Measurements from ENCODE around the gene MAB21L3.

The MAB21L3 gene

DNA sequence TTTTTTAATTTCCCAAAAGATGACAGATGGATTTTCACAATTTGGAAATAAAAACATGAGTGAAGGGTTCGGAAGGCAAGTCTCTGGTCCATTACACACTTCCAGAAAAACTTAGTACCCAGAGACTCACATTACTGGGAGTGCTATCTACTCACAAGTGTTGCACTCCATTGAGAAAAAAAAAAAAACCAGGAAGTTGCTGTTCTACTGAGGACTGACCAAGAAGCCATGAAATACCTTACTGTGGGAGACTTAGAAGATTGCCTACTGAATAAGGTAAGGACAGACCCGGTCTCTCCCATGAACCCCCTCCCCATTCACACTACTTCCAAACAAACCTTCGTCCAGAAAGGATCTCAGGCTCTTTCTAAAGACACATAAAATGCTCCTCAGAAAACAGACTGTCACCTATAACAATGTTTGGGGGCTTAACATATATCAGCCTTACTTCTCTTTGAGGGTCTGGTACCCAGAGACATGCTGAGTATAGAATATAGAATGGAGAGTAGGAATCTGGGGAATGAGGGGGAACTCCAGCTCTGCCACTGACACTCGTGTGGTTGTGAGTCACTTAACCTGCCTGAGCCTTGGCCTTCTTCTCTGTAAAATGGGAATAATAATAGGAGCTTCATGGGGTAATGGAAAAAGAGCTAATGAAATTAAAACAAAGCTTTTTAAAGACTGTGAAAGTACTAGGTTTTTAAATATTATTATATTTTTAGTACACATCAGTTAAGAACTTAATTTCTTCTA is 1.4 kb downstream of the MAB21L3 start:
- no peak for DNase-seq

DNA sequence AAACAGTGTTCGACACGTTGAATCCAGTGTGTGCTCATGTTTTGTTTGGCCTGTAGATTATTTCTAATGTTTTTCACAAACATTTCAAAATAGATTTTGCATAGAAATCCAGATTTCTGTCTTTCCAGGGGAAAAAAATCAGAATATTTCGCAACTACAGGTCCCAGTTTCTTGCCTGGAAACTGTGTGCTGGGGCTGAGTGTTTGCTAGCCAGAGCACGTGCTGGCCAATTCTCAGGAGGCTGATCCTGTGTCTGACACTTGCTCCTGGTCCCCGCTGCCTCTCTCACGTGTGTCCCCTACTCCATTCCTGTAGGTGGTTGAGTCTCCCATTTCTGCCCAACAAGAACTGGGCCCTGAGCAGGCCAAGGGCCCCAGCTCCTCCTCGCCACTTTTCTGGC is 2.4 kb downstream of the MAB21L3 start:
- no peak for DNase-seq

DNA sequence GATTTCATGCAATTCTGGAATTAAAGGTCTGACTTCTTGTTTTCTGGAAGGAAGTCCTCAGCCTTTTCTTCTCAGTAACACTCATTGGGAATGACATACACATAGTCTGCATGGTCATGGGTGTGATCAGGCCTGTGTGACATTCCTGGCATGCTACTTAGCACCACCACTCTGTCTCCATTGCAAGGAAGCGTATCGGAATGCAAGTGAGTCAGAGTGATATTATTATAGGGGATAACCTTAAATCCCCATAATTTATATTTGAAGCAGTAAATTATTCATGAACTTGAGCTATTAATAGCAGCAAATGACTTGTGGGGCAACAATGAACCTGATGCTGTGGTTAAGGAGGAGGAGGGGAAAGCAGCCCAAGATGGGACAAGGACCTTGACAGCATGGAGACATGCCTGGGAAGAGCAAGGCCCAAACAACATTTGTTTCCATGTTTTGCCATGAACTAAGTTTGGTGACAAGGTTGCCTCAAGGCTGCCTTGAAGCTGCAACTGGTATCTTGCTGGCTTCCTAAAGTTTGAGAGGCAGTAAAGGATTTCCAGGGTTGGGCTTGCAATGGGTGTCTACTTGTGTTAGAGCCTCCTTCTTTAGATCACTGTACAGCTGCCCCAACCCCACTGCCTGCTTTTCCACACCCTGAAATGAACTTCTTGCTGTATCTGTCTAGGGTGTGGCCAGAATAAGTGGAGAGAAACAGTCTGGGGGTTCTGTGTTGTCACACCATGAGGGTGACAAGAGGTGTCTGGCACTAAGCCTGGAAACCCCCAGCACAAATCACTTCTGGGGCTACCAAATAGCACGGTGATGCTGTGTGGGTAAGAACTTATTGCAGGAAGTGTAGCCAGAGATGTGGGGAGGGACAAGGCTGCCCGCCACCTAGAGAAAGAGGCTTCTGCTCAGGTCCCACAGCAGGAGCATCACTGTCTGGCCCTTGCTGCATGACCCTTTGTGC is 4.6 kb downstream of the MAB21L3 start:
- DNase-seq, result no peak

DNA sequence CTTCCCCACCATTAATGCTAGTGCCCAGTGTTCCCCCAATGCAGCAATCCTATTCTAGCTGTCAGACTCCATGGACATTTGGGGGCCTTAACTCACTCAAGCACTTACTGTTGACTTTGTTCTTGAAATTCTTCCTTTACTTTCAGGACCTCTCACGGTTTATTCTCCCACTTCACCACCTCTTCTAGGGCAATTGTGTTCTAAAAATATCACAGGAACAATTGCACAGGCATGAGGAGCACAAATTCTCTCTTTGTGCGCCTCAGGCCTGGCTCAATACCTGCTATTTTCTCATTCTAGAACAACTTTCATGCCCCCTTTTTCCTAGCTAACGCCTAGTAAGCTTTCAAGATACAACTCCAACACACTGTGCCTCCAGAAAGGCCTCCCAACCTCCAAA is 7.3 kb downstream of the MAB21L3 start:
- DNase-seq, result no peak

DNA sequence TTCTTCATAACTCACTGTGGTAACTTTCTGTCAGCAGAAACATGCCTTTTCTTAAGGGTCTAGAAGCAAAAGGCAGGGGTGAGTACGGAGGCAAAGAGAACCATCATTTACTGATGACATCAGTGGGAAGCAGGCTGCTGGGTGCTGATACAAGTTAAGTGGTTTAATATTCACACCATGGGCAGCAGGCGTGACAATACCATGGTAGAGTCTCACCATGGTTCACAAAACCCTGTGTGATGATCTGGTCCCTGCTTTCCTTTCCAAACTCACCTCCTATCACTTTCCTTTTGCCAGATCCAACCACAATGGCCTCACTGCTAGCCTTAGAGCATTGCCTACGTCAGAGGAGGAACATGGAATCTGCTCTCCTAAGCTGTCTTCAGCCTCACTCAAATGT is 8.7 kb downstream of the MAB21L3 start:
- no peak for DNase-seq

DNA sequence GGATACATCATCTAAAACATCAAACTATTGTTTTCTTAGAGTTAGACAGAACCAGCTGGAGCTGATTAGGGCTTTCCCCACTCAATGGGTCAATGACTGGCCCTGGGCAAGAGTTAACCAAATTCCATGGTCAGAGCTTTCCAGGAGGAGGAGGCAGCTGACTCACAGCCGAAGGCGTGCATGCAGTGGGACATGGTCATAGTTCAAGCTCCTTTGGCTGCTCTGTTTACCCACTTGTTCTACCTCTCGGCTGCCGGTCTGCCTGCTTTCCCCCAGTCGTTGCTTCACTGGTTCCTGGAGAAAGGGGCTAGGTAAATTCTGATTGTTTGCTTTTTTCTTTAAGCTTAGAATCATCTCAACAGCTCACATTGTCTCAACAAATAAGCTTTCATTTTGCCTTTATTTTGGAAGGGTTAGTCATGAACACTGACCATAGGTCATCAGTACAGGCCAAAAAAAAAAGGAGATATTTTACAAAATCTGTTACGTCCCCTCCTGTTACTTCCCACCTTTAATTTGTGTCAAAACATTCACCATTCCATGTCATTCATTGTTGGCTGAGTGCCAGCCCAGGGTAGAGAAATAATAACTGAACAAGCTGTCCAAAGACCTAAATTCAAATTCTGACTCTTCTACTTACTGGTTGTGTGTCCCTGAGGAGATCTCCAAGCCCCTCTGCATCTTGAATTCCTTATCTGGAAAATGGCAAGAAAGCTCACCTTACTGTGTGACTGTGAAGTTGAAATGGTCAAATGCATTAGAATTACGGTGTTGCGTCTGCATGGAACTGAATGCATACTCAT is 12.0 kb downstream of the MAB21L3 start:
- DNase-seq, result no peak

DNA sequence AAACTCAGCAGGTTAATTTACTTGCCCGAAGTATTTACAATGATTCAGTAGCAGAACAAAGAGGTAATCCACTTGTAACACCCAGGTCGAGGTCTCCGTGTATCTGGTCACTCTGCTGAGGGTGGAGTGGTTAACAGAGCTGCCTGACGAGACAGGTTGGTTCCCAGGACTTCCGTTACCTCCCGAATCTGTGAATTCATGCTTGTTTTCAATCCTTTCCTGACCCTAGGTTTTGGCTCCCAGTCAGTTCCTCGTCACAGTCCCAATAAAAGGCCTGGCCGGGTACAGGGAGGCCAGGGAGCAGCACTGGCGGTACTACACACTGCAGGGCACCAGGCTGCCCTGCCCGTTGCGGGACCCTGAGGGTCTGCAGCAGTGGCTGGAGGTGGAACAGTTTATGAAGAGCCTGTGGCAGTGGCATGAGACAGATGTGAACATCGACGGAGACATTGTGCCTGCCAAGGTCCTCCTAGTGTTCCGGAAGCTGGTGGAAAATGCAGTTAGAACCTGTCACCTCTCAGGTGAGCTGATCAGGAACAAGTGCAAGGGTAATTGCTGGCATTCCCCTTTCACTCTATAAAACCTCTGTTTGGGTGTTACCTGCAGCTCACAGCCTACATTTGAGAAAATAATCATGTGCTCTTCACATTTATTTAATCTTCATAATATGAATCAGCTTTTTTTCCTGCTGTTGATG is 12.8 kb downstream of the MAB21L3 start:
- no peak for DNase-seq

DNA sequence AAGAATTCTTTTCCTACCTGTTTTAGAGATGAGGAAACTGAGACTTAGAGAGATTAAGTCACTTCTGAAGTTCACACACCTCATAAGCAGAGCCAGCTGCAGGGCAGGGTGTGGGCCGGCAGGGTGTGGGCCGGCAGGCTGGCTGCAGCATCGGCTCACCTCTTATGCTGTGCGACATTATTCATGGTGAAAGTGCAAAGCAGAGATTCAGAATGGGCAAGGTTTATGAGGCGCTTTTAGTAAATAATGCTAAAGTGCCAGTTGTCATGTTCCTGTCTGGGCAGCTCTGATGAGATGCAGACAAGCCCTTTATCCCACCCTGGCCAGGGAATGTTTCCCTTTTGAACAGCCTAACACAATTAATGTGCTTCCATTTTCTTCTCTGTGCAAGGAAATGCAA is 14.6 kb downstream of the MAB21L3 start:
- DNase-seq, result no peak

DNA sequence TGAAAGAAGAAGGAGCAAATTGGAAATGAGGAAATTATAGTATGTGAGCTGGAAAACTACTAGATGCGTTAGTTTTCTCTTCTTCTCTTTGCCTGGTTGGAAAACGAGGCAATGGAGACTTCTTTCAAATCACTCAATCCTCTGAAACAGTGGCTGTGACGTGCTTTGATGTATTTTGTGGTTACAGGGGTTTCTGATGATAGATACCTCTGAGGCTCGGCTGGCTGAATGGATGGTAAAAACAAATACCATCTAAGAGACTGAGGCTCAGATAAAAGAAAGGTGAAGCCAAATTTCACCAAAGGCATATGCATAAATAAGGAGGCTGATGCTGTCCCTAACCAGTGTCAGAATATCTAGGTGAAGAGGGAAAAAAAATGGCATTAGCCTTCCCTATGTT is 15.1 kb downstream of the MAB21L3 start:
- no peak for DNase-seq

DNA sequence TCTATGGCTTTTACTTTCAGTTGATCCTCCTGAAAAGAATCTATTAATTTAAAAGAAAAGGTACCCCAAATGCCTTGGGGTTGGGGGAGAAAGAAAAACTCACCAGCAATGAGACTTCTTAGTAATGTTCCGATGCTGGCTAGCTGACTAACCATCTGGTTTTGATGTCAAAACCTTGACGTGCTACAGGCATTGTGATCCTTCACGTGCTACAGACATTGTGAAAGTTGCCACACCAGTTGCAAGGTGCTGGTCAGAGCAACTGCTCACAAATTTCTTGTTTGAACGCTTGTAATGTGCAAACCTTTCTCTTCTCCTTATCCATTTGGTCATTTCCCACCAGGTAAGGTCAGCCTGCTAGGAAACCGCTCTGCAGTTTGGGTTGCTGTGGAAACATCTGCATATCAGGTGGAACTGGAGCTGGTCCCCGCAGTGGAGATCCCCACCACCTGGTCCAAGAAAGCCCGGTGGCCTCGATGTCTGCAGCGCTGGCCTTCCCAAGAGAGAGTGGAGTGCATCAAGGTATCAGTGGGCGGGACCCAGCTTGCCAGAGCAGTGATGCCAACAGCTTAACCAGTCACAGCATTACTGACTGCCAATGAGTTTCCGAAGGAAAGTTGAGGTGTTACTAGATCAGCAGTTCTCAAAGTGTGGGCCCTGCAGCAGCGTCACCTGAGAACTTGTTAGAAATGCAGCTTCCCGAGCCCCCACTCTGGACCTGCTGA is 16.1 kb downstream of the MAB21L3 start:
- DNase-seq, result no peak

DNA sequence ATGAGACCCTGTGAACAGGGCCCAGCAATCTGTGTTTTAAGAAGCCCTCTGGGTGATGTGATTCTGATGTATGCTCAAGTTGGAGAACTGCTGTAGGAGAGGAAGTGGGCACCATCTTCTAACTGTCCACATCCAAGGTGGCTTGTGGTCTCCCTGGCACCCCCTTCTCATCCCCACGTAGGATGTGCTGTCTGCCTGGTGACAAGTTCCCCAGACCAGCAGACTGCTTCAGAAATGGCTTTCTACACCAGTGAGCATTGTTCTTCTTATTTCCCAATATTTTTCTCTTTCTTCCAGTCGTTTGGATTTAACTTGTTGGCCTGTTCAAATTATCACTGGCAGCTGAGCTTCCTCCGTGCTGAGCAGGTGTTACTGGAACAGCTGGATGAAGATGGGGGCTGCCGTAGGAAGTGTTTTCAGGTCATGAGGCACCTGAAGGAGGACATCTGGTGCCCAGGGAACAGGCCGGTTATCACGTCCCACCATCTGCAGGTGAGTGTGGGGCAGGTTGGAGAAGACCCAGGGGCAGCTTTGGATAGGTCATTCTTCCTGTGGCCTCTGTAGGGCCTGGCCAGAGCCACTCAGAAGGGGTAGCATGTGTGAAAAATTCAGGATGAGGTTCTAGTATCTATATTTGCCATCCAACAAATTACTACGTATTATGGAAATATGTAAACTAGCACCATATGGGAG is 16.8 kb downstream of the MAB21L3 start:
- no peak for DNase-seq

DNA sequence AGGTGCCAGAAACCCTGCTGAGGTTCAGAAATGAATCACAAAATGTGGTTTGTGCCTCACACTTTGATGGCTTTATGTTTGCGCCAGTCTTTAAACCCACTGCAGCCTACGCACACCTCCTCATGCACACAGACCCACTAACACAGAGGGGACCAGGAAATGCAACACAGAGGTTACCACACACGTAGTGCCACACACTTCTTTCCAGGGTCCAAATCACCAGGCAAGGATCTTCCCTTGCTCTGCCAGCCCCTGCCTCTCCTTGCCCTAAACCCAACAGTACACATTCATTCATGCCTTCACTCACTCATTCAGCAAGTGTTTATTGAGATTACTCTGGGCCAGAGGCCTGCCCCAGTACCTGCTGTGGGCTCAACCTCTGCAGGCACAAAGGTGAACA is 17.5 kb downstream of the MAB21L3 start:
- no peak for DNase-seq

DNA sequence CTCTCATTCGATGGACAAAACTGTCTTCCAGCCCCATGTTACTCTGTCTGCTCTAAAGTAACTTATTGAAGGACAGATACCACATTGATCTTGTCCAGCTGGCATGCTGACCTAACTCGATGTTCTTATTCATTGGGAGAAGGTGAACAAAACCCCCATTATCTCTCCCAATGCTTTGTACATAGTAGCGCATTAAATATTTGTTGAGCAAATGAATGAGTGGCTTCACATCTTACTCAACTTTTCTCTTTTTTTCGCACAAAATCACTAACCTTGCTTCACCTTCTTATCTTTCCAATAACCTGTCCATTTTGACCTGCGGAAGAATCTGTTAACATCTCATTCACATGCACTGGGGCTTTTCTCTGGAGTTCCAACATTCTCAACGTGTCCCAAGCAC is 18.3 kb downstream of the MAB21L3 start:
- no peak for DNase-seq

DNA sequence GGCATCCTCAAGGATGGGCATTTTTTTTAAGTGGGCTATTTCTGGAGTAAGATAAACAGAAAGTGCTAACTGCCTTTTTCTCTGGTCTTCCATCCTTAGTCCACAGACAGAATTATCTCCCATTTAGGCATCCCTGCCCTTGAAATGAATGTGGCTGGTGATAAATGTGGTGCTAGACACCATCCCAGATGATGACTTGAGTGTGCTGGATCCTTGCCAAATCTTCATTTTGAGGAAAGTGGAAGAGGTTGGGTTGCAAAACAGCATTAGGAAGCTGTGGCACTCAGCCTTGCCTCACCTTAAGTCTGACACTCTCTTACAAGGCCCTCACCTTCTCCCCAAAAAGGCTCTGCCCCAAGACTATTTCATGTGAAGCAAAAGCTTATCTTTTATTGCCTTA is 19.2 kb downstream of the MAB21L3 start:
- DNase-seq, result no peak

DNA sequence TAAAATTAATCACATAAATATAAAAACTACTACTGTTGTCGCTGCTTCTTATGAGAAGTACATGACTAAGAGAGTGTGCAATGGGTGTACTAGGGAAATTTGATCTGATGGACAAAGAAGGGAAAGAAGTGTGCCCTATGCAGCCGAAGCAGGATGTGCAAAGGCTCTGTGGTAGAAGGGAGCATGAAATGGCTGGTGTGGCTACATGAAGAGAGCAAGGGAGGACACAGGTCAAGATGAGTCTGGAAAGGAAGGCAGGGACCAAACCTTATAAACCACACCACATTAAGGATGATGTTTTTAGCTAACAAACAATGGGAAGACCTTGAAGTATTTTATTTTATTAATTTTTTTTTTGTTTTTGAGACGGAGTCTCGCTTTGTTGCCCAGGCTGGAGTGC is 20.0 kb downstream of the MAB21L3 start:
- DNase-seq, result no peak

DNA sequence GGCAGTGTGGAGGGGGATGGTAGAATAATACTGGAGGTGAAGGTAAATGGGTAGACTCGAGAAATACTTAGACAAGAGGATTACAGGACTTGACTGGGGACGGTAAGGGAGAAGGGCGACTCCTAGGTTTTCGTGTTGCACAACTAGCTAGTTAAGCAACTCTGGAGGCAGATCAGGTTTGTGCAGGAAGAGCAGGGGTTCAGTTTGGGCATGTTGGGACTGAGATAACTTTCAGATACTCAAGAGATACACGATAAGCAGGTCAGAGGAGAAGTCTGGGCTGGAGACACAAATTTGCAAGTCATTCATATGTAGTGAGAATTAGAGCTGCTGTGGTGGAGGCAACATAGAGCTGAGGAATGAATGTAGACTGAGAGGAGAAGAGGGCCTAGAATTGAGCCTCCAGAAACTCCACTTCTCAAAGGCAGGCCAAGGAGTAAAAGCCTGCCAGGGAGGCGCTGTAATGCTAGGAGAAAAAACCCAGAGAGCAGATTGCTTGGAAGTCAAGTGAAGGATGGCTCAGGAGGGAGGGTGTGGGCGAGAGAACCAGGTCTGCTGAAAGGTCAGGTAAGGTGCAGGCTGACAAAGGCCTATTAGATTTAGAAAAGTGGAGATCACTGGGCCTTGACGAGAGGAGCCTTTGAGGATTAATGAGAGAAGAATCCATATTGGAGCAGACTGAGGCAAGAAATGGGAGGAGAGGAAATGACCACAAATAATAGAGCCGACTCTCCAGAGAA is 20.8 kb downstream of the MAB21L3 start:
- no peak for DNase-seq

DNA sequence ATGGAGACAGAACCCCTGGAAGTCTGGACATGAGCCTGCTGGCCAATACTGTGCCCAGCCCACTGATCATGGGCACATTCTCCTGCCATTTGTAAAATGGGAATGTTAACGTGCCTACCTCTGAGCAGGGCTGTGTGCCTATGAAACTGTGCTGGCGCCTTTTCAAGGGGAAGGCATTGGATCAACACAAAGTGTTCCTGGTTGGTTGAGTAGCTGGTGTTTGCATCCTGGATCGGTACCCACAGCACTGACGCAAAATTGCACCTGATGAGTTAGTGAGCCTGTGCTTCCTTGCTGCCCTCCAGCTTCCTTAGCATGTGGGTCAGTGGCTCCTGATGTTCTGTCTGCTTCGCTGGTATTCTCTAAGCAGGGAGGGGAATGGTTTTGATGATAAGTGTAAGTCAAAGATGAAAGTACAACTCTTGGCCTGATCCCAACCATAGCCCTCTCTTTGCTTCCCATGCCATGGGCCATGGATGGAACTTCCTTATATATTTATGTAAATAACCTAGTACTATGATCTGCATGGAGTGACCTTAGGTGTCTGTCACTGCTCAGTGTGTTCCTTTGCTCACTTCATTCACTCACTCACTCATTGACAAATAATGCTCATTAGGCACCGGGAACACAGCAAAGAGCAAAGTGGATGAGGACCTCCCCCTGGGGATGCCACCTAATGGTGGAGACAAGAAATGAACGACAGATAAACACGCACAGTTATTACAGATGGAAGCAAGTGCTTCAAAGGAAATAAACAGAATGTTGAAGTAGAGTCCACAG is 22.7 kb downstream of the MAB21L3 start:
- no peak for DNase-seq

DNA sequence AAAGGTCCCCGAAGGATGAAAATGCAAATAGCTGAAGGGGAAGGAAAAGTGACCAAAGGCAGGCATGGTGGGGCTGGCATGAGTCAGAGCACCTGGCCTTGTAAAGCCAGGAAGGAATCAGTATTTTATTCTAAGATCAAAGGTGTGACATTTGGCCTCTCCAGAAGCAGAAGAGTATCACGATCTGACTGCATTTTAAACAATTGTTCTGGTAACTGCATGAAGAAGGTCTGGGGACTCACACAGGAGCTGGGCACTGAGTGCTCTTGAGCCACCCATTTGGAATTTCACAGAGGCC is 23.2 kb downstream of the MAB21L3 start:
- DNase-seq, result no peak

DNA sequence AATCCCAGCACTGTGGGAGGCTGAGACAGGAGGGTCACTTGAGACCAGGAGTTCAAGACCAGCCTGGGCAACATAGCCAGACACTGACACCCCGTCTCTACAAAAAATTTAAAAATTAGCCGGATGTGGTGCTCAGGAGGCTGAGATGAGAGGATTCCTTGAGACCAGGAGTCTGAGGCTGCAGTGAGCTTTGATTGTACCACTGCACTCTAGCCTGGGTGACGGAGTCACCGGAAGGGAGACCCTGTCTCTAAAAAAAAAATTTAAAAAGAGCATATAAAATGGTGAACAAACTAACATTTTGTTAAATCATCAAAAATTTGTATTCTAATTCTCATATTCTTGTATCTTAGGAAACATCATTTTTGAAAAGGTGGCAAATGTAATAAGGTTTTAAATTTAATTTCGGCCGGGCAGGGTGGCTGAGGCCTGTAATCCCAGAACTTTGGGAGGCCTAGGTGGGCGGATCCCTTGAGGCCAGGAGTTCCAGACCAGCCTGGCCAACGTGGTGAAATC is 27.1 kb downstream of the MAB21L3 start:
- no peak for DNase-seq

DNA sequence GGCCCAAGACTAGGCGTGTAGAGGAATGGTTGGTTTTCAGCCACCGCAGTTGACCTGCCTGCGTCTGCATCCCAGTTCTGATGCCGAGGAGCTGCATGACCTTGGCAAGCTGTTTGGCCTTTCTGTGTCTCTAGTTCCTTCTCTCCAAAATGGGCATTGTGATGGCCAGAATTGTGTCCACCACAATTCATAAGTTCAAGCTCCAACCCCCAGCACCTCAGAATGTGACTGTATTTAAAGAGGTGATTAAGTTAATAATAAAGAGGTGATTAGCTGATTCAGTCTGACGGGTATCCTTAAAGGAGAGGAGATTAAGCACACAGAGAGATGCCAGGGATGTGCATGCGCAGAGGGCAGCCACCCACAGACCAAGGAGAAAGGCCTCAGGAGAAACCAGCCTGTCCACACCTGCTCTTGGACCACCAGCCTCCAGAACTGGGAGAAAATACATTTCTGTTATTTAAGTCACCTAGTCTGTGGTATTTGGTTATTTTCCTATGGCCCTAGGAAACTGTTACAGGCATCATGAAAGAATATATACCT is 28.5 kb downstream of the MAB21L3 start:
- DNase-seq, result no peak

All from NCI-H1694 treated with DMSO at 0.1 percent for 48 hours (cell line).